A549 (cell line): ENCODE measurements around the gene TCTN3. TPM values are rescaled to one million over a fixed set of nuclear protein-coding genes. Genes with fewer than 3 reads are reported as not detected.

Experiments
- ATAC-seq, 2 experiments: fragments of 200-7000 bp in 1 of 2; fragments of >200 bp in 1 of 2; cut with Nextera tagmentation in 1 of 2; cut with Tn5 transposase in 1 of 2; 3 replicates each; pipeline versions ENCODE4 v1.8.0 to v1.9.1; 2018 to 2020; ENCODE audit warnings: mild to moderate bottlenecking in 1 of 2, moderate library complexity in 1 of 2
- CTCF ChIA-PET: fragments of 300-600 bp; sonication (Branson Sonifier 250); formaldehyde crosslinking; extraction: SDS; loops from one replicate; lab custom pipeline; 2021; ENCODE audit warnings: antibody characterized with exemption, inconsistent platforms; lab: Yijun Ruan, JAX
- POLR2A ChIA-PET: fragments of 350-600 bp; formaldehyde crosslinking; extraction: SDS; loops from one replicate; lab custom pipeline; 2021; ENCODE audit warnings: antibody characterized with exemption, inconsistent platforms; lab: Yijun Ruan, JAX
- DNase-seq, 2 experiments: peaks; one replicate each; pipeline versions ENCODE4 v3.0.0 to v3.0.0-alpha.2; 2011 to 2016; ENCODE audit warnings: low read depth in 1 of 2, low spot score in 1 of 2
- FAIRE-seq: peaks from 2 replicates; lab custom pipeline; 2011; peaks lifted over from hg19 to GRCh38; lab: Jason Lieb, UNC
- H3K27ac ChIP-seq, 2 experiments: fragments of >200 bp; sonication (Bioruptor Twin); formaldehyde crosslinking; 3 replicates each; pipeline ENCODE4 v1.5.1; 2016 to 2017
- H3K4me1 ChIP-seq: fragments of >200 bp; sonication (Bioruptor Twin); formaldehyde crosslinking; 3 replicates; pipeline ENCODE4 v1.6.1; 2016
- H3K4me2 ChIP-seq: fragments of >200 bp; sonication (Bioruptor Twin); formaldehyde crosslinking; 3 replicates; pipeline ENCODE4 v1.6.1; 2016
- H3K4me3 ChIP-seq: fragments of >200 bp; sonication (Bioruptor Twin); formaldehyde crosslinking; 3 replicates; pipeline ENCODE4 v1.5.1; 2016
- H3K9me3 ChIP-seq: fragments of >200 bp; sonication (Bioruptor Twin); formaldehyde crosslinking; 3 replicates; pipeline ENCODE4 v1.6.1; 2016
- CBX2 ChIP-seq: fragments of 200-600 bp; sonication (generic); IDR thresholded peaks from 2 replicates; pipeline ENCODE4 v1.6.1; 2016; ENCODE audit warnings: low read depth, mild to moderate bottlenecking, borderline replicate concordance
- CHD2 ChIP-seq: fragments of 150-350 bp; IDR thresholded peaks from 2 replicates; pipeline ENCODE4 v1.6.1; 2014; ENCODE audit warnings: low read length; ENCODE audit not compliant: partially characterized antibody
- FOSB ChIP-seq: fragments of 250-450 bp; sonication (Bioruptor Pico); IDR thresholded peaks from 2 replicates; pipeline ENCODE4 v1.5.0; 2020; ENCODE audit warnings: mild to moderate bottlenecking, moderate library complexity
- FOSL2 ChIP-seq, 2 experiments: fragments of 450-650 bp in 1 of 2; fragments of >200 bp in 1 of 2; sonication (Bioruptor Twin) in 1 of 2; formaldehyde crosslinking; IDR thresholded peaks; 2 replicates each; pipeline versions ENCODE4 v1.5.0 to v1.6.1; 2016 to 2020; ENCODE audit warnings: mild to moderate bottlenecking in 1 of 2, moderate library complexity in 1 of 2
- HDAC2 ChIP-seq: fragments of 200-600 bp; sonication (generic); IDR thresholded peaks from 2 replicates; pipeline ENCODE4 v1.6.1; 2016
- HEYL ChIP-seq: fragments of 250-450 bp; sonication (Bioruptor Pico); IDR thresholded peaks from 2 replicates; pipeline ENCODE4 v1.8.0; 2021; ENCODE audit warnings: mild to moderate bottlenecking, moderate library complexity
- HMGXB4 ChIP-seq: fragments of 250-450 bp; sonication (Bioruptor Pico); IDR thresholded peaks from 2 replicates; pipeline ENCODE4 v1.5.0; 2021; ENCODE audit warnings: mild to moderate bottlenecking, moderate library complexity, borderline replicate concordance
- HOXB5 ChIP-seq: fragments of 250-450 bp; sonication (Bioruptor Pico); IDR thresholded peaks from 2 replicates; pipeline ENCODE4 v1.5.0; 2020; ENCODE audit warnings: mild to moderate bottlenecking, moderate library complexity
- JUN ChIP-seq, 2 experiments: fragments of >200 bp; sonication (Bioruptor Twin); formaldehyde crosslinking; IDR thresholded peaks; 2 replicates in 1 of 2; 3 replicates in 1 of 2; pipeline ENCODE4 v1.6.1; 2016 to 2017
- KDM1A ChIP-seq: fragments of 200-600 bp; sonication (generic); IDR thresholded peaks from 2 replicates; pipeline ENCODE4 v1.6.1; 2016; ENCODE audit warnings: low read depth, mild to moderate bottlenecking
- MYC ChIP-seq: IDR thresholded peaks from 2 replicates; pipeline ENCODE4 v1.6.1; 2012; ENCODE audit warnings: mild to moderate bottlenecking, inconsistent platforms, low read length, improper control_type of control experiment, borderline replicate concordance
- NR3C1 ChIP-seq: fragments of >200 bp; sonication (Bioruptor Twin); formaldehyde crosslinking; IDR thresholded peaks from 3 replicates; pipeline ENCODE4 v1.6.1; 2017
- PBX3 ChIP-seq: IDR thresholded peaks from 2 replicates; pipeline ENCODE4 v1.6.1; 2012
- RAD21 ChIP-seq, 2 experiments: fragments of >200 bp in 1 of 2; sonication (Bioruptor Twin) in 1 of 2; formaldehyde crosslinking in 1 of 2; IDR thresholded peaks in 1 of 2; conservative IDR thresholded peaks in 1 of 2; 2 replicates in 1 of 2; 3 replicates in 1 of 2; pipeline ENCODE4 v1.6.1; 2012 to 2018; ENCODE audit warnings: inconsistent platforms in 1 of 2
- RARB ChIP-seq: fragments of 250-450 bp; sonication (Bioruptor Pico); IDR thresholded peaks from 2 replicates; pipeline ENCODE4 v1.8.0; 2021; ENCODE audit warnings: mild to moderate bottlenecking, moderate library complexity
- REST ChIP-seq: fragments of 200-600 bp; sonication (generic); IDR thresholded peaks from 2 replicates; pipeline ENCODE4 v1.6.1; 2016; ENCODE audit warnings: antibody characterized with exemption, mild to moderate bottlenecking, moderate library complexity
- SREBF2 ChIP-seq: fragments of 450-650 bp; IDR thresholded peaks from 2 replicates; pipeline ENCODE4 v1.6.1; 2014; ENCODE audit warnings: mild to moderate bottlenecking, moderate library complexity
- ZFP36 ChIP-seq: fragments of 450-650 bp; IDR thresholded peaks from 2 replicates; pipeline ENCODE4 v1.6.1; 2014; ENCODE audit warnings: borderline replicate concordance; ENCODE audit not compliant: partially characterized antibody
- ZNF302 ChIP-seq: fragments of 250-450 bp; sonication (Bioruptor Pico); IDR thresholded peaks from 2 replicates; pipeline ENCODE4 v1.9.0; 2021; ENCODE audit warnings: inconsistent platforms, mild to moderate bottlenecking, moderate library complexity
- WGBS: methylation state at CpG from one replicate; pipeline ENCODE4 v1.1.6; 2017; ENCODE audit errors: missing lambda C conversion rate; 5-methylcytosine and 5-hydroxymethylcytosine counted together
- polyA plus RNA-seq, 4 experiments: library from polyadenylated mRNA; depleted of rRNA in 3 of 4; stranded (reverse); fragments of >200 nt; fragmentation: RNase III in 1 of 4; extraction: RNeasy Plus Mini Kit Qiagen cat#74134 plus additional on column Dnase treatment in 1 of 4; gene quantifications; 2 replicates in 3 of 4; 3 replicates in 1 of 4; pipeline ENCODE4 v1.2.3, GENCODE V29; 2011 to 2017

Gene TCTN3
- polyA plus RNA-seq, 2 of the 4 experiments (the other 2 are of a cell fraction) = 36.5 to 55.5 TPM

DNA sequence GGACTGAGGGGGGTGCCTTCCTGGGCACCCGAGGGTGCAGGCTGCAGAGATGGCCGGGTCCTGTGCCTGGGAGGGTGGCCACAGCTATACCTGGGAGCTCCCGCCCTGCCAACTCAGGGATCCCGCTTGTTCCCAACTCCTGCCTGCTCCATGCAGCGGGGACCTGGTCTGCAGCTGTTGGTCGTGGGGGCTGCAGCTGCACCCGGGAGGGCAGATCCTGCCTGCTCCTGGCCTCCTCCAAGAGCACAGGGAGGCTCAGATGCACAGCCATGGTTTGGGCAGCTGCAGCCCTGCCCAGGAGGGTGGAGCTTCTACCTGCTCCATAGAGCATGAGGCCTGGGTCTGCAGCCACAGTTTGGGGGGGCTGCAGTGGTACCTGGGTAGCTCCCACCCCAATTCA, 13.3 kb upstream of the TCTN3 start:
- no peak for TF ChIP-seq FOSB
- TF ChIP-seq FOSL2 (IDR thresholded peaks at IDR 0.05) = no peak
- TF ChIP-seq FOSL2 (CRISPR knock-in tag; IDR thresholded peaks at IDR 0.05) = no peak
- TF ChIP-seq CBX2 = no peak
- ChIA-PET CTCF (interaction anchor here (0.8 to 3.2 kb wide), 3 partner anchors 13 to 522 kb away, joined by 3 to 14 read pairs (median 5); partner anchors contain the start of gene TCTN3), POLR2A (no interaction called here)
- H3K9me3 ChIP-seq = no peaks in the 10 kb centered on the region
- H3K4me1 ChIP-seq = no peaks in the 10 kb centered on the region
- FAIRE-seq = no peak
- no peak for DNase-seq
- no peak overlapping the region for H3K4me3 ChIP-seq
- ATAC-seq = no peak
- H3K4me2 ChIP-seq = no peak overlapping the region
- 28% methylated on average over 4 of the region's 7 CpGs for WGBS
- H3K27ac ChIP-seq = no peak overlapping the region

DNA sequence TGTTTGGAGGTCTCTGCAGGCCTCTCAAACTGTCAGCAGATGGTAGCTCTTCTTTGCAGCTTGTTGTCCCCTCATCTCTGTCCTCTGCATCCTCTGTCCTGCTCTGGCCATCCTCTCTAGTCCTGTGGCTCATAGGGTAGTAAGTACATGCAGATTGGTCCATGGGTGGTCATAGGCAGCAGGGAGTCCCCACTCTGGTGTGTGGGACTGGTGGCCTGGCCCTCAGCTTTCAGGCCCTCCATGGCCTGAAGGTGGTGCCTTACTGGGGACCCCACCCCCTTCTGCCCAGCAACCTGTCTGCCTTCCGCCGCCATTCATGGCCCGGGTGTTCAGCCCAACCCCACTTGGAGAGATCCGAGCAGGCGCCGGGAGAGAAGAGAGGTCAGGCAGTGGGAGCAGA, 12.8 kb upstream of the TCTN3 start:
- ATAC-seq (no peak; a peak in 1 of 6 replicates), FAIRE-seq (no peak), DNase-seq (no peak)
- Histone ChIP-seq H3K27ac (no peak overlapping the region), H3K9me3 (no peaks in the 10 kb centered on the region), H3K4me3 (no peak overlapping the region), H3K4me1 (no peaks in the 10 kb centered on the region), H3K4me2 (no peak overlapping the region)
- 32% methylated on average over 5 of the region's 6 CpGs for WGBS
- ChIA-PET CTCF (interaction anchor here (0.9 to 3.2 kb wide), 2 partner anchors 11 to 13 kb away, joined by 3 to 14 read pairs; partner anchors contain the start of gene TCTN3), POLR2A (no interaction called here)
- no peak for TF ChIP-seq RAD21 (conservative IDR thresholded peaks at IDR 0.05 in 1 of 2, IDR thresholded peaks at IDR 0.05 in 1 of 2)
- TF ChIP-seq SREBF2 = no peak
- no peak for TF ChIP-seq ZNF302 (CRISPR knock-in tag)
- no peak for TF ChIP-seq ZFP36
- TF ChIP-seq CBX2 = no peak
- no peak for TF ChIP-seq KDM1A
- no peak for TF ChIP-seq HOXB5 (CRISPR knock-in tag)
- no peak for TF ChIP-seq REST
- TF ChIP-seq NR3C1 = no peak
- no peak for TF ChIP-seq PBX3
- no peak for TF ChIP-seq RARB (CRISPR knock-in tag)
- TF ChIP-seq HMGXB4 (CRISPR knock-in tag) = no peak
- no peak for TF ChIP-seq CHD2
- TF ChIP-seq HDAC2 = no peak
- no peak for TF ChIP-seq FOSB
- TF ChIP-seq HEYL (CRISPR knock-in tag) = no peak
- no peak for TF ChIP-seq MYC
- no peak for TF ChIP-seq JUN (IDR thresholded peaks at IDR 0.05)
